H1 (cell line): ENCODE measurements around the gene STIM2. TPM values are rescaled to one million over a fixed set of nuclear protein-coding genes. Genes with fewer than 3 reads are reported as not detected.

Source experiments
- E2F6 ChIP-seq: IDR thresholded peaks from 2 replicates; pipeline ENCODE4 v1.6.1; 2012; ENCODE audit warnings: inconsistent platforms
- polyA plus RNA-seq, 7 experiments: library from polyadenylated mRNA; depleted of rRNA in 3 of 7; stranded (reverse) in 5 of 7; unstranded in 2 of 7; fragments of >200 nt in 5 of 7; fragments of 200-250 nt in 2 of 7; gene quantifications; 1 replicate in 5 of 7; 2 replicates in 1 of 7; 4 replicates in 1 of 7; pipeline versions ENCODE4 v1.2.1 to v1.2.3, GENCODE V29; 2011 to 2013; ENCODE audit warnings: missing spikeins in 2 of 7, mixed read lengths in 2 of 7
- total RNA-seq: library from RNA; stranded (reverse); fragmentation: NEBNext Ultra II Directional; extraction: Animal tissue kit (Norgen Biotek cat#: 25700); gene quantifications from 2 replicates; pipeline ENCODE4 v1.2.1, GENCODE V29; 2021

Gene STIM2
- total and polyA plus RNA-seq, 2 of the 8 experiments (the other 6 are each of a cell fraction or from before 2014, with no cell fraction given): 22.9 to 23.0 TPM

GRCh38 chr4:26993539-26993938 lies 132.9 kb downstream of the STIM2 start (continued):
- no peak for TF ChIP-seq E2F6
